Fibroblast of skin of back (primary cell): ENCODE data around the gene DNAAF9.

Experiments
- DNase-seq: peaks from one replicate; pipeline ENCODE4 v3.0.0-alpha.2; 2013

Gene DNAAF9

DNA sequence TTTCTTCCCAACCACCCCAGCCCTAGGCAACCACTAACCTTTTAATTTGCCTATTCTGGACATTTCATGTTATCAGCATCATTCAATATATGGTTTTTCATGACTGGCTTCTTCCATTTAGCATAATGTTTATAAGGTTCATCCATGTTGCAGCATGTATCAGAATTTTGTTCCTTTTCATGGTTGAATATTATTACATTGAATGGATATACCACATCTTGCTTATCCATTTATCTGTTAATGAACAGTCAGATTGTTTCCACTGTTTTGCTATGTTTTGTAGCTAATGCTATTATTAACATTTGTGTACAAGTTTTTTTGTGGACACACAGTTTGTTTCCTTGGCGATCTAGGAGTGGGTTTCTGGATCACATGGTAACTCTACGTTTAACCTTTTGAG lies 3.0 kb upstream of the DNAAF9 start:
- no peak for DNase-seq

DNA sequence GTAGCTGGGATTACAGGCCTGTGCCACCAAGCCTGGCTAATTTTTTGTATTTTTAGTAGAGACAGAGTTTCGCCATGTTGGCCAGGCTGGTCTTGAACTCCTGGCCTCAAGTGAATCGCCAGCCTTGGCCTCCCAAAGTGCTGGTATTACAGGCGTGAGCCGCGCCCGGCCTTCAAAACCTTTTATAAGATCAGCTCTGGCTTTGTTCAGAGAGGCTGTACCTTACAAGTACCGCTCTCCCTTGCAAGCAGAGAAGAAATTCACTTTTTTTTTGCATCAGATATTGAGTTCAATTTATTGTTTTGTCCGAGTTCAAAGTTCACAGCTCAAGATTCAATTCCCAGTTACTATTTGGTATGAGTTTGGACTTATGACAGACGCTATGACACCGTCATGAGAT lies 1.9 kb upstream of the DNAAF9 start:
- DNase-seq, result no peak

DNA sequence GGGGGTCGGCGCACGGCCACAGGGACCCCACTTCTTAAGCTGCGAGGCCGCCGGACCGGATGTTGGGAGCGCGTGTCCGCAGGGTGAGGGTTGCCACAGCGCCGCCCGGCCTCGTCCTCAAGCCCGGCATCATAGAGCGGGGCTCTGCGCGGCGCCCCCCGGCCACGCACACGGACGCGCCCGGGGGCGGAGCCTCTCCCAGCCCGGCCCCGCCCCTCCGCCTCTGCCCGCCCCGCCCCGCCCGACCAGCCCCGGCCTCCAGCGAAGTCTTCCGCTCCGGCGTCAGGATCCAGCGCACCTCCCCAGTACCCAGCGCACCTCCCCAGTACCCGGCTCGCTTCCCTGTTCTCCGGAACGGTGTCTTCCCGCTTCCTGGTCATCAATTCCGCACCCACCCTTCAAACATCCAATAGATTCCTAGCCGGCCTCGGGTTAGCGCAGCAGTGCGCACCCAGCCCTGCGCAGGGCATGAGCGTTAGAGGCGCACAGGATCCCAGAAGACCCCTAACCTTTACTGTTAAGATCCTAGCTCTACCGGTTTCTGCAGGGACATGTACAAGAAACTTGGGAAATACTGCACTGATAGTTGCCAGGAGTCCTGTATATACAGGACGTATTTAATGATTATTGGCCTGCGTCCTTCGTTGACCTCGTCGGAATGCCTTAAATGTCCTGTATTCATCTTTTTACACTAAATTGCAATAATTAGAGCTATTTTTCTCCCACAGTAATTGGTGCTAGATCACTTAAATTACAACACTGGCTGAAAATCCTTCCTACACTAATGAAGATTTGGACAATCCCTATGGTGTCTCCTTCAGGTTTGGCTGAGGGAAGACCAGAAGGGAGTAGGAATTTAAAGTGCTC lies 535 bp upstream of the DNAAF9 start:
- peak; percentile 72 for DNase-seq

DNA sequence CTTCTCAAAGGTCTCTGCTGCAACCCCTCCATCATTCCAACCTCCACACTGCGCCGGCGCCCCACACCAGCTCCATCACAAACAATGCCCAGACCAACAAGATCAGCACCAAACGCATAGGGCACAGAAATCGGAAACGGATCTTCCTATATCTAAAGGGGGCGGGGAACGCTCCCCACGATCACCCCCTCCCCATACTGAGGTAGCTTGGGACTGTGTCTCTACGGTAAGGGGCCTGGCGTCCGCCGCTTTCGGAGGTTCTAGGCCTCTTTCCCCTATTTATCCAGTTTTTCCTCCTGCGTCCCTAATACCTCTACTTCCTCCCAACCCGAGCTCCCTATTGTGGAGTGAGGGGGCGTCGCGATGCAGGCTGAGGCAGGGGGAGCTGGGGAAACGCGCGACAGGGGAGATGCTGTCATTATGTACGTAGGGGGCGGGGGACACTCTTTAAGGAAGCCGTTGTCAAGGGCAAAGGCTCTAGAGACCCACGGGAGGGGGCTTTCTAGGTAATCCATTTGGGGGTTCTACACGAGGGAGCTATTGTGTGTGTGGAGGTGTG lies 909 bp downstream of the DNAAF9 start:
- peak; percentile 6 for DNase-seq

DNA sequence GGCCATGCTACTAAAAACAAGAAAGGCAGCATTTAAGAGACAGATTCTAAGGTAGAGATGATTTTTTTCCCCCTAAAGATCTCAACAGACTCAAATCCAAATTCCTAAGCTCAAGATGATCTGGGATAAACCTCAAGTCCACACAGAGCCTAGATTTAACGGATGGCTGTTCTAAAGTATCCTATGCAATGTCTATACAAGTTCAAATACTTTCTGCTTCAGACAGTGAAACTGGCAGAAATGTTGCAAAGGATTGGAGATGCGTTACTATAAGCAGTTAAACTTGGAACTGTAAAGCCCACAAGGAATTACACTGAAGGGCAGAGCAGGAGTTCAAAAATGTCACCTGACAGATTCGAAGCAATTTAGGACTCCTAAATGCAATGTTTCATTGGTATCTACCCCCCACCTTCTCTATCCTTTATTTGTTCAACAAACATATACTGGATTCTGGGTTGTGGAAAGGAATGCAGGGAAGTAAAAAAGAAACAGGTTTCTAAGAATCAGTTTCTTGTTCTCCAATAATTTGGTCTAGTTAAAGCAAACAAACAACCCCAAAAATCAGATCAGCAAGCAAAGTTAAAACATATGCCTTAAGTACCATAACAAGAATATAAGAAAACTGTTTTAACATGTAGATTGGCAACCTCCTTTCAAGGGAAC lies 1.6 kb downstream of the DNAAF9 start:
- DNase-seq, result no peak

GRCh38 chr20:3405139-3405538 lies 2.3 kb downstream of the DNAAF9 start:
- no peak for DNase-seq

GRCh38 chr20:3404402-3404801 lies 3.1 kb downstream of the DNAAF9 start:
- DNase-seq, result peak; percentile 3

GRCh38 chr20:3403741-3404140 lies 3.7 kb downstream of the DNAAF9 start:
- DNase-seq, result no peak

DNA sequence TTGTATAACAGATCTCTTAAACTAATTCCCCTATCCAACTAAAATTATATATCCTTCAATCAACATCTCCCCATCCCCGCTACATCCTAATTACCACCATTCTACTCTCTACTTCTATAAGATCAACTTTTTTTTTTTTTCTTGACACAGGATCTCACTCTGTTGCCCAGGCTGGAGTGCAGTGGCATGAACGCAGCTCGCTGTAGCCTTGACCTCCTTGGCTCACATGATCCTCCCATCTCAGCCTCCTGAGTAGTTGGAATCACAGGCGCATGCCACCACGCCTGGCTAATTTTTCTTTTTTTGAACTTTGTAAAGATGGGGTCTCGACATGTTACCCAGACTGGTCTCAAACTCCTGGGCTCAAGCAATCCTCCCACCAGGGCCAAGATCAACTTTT lies 5.0 kb downstream of the DNAAF9 start:
- DNase-seq, result no peak

- DNase-seq, result no peak
Observed at GRCh38 chr20:3400260-3401155, 7.0 kb downstream of the DNAAF9 start.

DNA sequence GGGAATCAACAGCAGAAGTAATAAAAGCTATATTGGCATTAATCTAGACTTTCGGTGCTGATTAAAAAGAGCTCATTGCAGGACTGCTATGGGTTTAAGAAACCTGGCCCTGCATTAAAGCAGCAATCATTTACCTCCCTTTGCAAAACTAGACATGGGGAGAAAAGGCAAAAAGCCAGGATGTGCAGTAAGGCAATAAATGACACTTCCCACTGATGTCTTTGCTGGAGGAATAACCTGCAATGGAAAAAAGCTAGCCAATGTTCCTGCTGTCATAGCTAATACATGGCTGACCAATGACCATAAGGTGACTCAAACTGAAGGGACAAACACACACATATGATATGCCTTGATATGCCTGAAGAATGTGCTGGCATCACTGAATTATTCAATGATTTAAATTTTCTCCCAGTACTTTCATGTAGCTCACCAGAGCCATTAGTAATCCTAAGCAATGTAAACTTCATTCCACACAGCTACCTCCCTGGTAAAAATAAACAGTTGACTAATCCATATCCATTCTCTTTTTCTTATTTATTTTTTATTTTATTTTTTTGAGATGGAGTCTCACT lies 8.7 kb downstream of the DNAAF9 start:
- DNase-seq, result peak; percentile 76

GRCh38 chr20:3396492-3396891 lies 11.0 kb downstream of the DNAAF9 start:
- DNase-seq, result no peak

GRCh38 chr20:3392756-3393155 lies 14.7 kb downstream of the DNAAF9 start:
- DNase-seq, result peak; percentile 25

GRCh38 chr20:3390759-3391425 lies 16.6 kb downstream of the DNAAF9 start:
- no peak for DNase-seq

DNA sequence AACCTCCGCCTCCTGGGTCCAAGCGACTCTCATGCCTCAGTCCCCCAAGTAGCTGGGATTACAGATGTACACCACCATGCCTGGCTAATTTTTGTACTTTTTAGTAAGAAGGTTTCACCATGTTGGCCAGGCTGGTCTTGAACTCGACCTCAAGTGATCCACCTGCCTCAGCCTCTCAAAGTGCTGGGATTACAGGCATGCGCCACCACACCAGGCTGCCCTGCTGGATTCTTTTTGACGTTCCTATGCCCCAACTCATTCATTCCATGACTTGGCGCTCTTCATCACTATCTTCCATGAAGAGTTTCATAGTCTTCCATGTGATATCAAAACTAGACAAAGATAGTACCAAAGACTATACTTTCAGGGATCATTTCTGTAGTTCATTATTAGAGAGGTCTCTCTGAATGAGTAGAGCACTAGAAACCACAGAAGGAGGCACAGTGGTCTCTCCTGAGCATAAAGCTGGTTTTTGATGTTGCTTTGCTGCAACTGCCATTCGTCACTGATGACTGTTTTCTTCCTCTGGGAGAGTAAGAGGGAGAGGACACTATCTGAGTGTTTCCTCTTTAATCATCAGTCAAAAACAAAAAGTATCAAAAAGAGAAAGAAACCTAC lies 23.5 kb downstream of the DNAAF9 start:
- DNase-seq, result no peak

DNA sequence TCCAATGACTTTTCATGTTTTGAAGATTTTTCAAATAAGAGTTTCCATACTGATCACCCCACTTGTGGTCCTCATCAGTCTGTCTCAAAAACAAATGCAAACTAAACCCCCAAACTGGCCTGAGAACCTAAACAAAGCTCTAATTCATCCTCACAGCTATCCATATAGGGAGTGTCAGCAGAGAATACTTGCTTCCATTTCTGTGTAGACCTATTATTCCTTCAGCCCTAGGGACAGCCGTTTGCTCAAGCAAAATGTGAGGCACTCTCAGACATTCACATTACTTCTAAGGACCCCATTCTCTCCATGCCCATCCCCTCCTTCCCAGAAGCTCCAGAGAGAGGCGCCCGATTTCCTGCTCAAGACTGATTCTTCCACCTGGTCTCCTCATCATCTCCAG lies 24.6 kb downstream of the DNAAF9 start:
- no peak for DNase-seq

DNA sequence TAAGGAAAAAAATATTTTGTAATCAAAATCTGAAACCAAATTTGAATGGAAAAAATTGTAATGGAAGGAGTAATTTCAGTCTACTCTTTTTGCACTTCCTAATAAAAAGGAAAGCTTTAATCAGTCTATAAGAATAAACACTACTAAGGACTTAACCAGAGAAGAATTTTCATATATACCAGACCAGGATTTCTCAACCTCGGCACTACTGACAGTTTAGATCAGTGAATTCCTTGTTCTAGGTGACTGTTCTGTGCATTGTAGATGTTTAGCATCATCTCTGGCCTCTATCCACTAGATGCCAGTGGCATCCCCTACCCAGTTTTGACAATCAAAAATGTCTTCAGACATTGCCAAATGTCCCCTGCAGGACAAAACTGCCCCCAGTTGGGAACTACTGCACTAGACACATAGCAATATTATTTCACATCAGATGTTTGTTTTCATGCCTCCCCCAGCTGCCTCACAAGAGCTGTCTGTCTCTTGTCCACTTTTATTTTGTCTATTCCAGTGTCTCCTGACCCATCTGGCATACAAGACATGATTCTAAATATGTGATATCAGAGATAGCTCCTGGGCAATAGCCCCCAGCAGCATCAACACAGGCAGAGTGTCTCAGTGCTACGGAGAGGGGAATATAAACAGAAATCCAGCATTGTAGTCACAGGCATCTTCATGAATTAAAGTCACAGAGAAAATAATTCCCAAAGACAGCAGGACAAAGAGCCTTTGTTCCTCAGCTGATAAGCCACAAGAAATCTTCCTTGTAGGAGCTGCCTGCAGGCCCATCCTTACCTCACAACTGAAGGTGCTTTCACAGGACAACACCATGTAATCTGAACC lies 27.0 kb downstream of the DNAAF9 start:
- DNase-seq, result no peak

DNA sequence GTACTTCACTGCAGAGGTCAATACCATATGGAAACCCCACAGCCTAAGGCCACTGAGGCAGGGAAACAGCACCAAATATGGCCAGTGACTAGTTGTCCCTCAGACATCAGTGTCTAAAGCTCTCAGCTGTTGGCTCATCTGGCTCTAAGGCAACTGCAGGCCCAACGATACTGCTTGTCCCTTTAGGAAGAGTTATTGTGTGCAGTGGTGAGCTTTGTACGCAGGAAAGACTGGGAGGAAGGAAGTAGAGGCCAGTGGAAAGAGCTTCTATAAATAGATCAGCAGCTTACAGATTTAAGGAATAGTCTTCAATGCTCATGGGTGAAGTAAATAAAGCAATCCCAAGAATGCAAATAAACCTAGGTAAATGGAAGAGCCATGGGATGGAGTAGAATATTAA lies 29.3 kb downstream of the DNAAF9 start:
- DNase-seq, result no peak

DNA sequence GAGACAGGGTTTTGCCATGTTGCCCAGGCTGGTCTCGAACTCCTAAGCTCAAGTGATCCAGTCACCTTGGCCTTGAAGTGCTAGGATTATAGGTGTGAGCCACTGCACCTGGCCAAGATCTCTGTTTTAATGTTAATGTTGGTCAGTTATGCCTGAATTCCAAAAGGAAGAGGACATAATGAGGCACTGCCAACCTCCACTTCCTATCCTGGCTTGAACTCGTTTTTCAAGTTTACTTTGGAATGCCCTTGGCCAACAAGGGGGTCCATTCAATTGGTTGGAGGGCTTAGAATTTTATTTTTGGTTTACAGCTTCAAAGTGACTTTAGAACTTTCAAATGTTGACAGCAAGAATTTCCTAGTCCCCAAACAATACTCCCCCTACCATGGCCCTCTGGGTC lies 29.8 kb downstream of the DNAAF9 start:
- no peak for DNase-seq

- DNase-seq, result peak; percentile 13
Observed at GRCh38 chr20:3374296-3374695, 33.2 kb downstream of the DNAAF9 start.
